A673 (cell line): ENCODE measurements around the gene CALML4.

ENCODE experiments used
- CTCF ChIP-seq: fragments of 300-800, 200-600 bp; sonication (generic); conservative IDR thresholded peaks from 2 replicates; pipeline ENCODE4 v1.5.1; 2017; ENCODE audit warnings: low read depth, mild to moderate bottlenecking, antibody characterized with exemption, low read length, moderate library complexity, mixed read lengths
- EZH2 ChIP-seq: fragments of 200-600 bp; sonication (generic); IDR thresholded peaks from 2 replicates; pipeline ENCODE4 v1.6.1; 2017; ENCODE audit warnings: borderline replicate concordance, low read depth, mild to moderate bottlenecking, mixed read lengths, antibody characterized with exemption, low read length; ENCODE audit not compliant: poor library complexity, severe bottlenecking

GRCh38 chr15:68244235-68244634 is 39.1 kb upstream of the CALML4 start:
- TF ChIP-seq EZH2 (no peak), CTCF (no peak)
